ENCODE measurements around the gene AAMP. TPM values are rescaled to one million over a fixed set of nuclear protein-coding genes. Genes with fewer than 3 reads are reported as not detected.

Gene AAMP
- total and polyA plus RNA-seq, 10 donors: 54.1 to 93.8 (median 62.5) TPM

- intact Hi-C loops (cut with DNase I; ENCODE audit: low total_unique reads): no loop called here
- peak overlapping the region; percentile 2 to 98 (median 88) for H3K4me3 ChIP-seq
- no peaks in the 10 kb centered on the region for H3K9me3 ChIP-seq
- no peak for TF ChIP-seq POLR2A (IDR thresholded peaks at IDR 0.05)
- TF ChIP-seq CTCF (IDR thresholded peaks at IDR 0.05 in 8 of 11, conservative IDR thresholded peaks at IDR 0.05 in 3 of 11): no peak
- no peak for TF ChIP-seq POLR2AphosphoS5 (IDR thresholded peaks at IDR 0.05)
- H3K36me3 ChIP-seq: peaks cover 0 to 55% (median 17%) of the 10 kb centered on the region in 6 donors
- peaks cover 53 to 81% (median 76%) of the 10 kb centered on the region in 6 donors for H3K4me1 ChIP-seq
- H3K27me3 ChIP-seq (replicated peaks in 1 of 7): no peaks in the 10 kb centered on the region
- no peak for DNase-seq
- WGBS, 5 donors: 19 to 38% (median 26%) methylated on average over 2 of the region's 2 CpGs
- peak overlapping the region in 7 of 8 donors; percentile 37 to 99 (median 98) for H3K27ac ChIP-seq
These were observed 50.0 kb downstream of the AAMP start for GRCh38 chr2:218219934-218220333.

- intact Hi-C loops (cut with DNase I; ENCODE audit: low total_unique reads): no loop called here
- H3K27ac ChIP-seq: peak overlapping the region; percentile 91 to 99 (median 98)
- peaks cover 51 to 67% (median 62%) of the 10 kb centered on the region in 6 donors for H3K4me1 ChIP-seq
- H3K27me3 ChIP-seq (replicated peaks in 1 of 7): no peaks in the 10 kb centered on the region
- WGBS, 5 donors: 1 to 6% (median 3%) methylated on average over 4 of the region's 4 CpGs
- H3K4me3 ChIP-seq: peak overlapping the region; percentile 77 to 98 (median 92)
- H3K36me3 ChIP-seq: peaks cover 0 to 41% (median 4%) of the 10 kb centered on the region in 6 donors
- TF ChIP-seq POLR2A (IDR thresholded peaks at IDR 0.05) (peak in 2 of 3 donors; percentile 8 to 71), POLR2AphosphoS5 (IDR thresholded peaks at IDR 0.05) (peak in 1 of 3 donors; percentile 24), CTCF (IDR thresholded peaks at IDR 0.05 in 8 of 11, conservative IDR thresholded peaks at IDR 0.05 in 3 of 11) (no peak)
- no peak for DNase-seq
- no peaks in the 10 kb centered on the region for H3K9me3 ChIP-seq
These were observed 51.4 kb downstream of the AAMP start for GRCh38 chr2:218218268-218219185.

- peaks cover 42 to 58% (median 53%) of the 10 kb centered on the region in 6 donors for H3K4me1 ChIP-seq
- peak overlapping the region; percentile 91 to 99 (median 98) for H3K27ac ChIP-seq
- peak overlapping the region; percentile 77 to 98 (median 92) for H3K4me3 ChIP-seq
- intact Hi-C loops (cut with DNase I; ENCODE audit: low total_unique reads): no loop called here
- H3K9me3 ChIP-seq: no peaks in the 10 kb centered on the region
- peak; percentile 95 for DNase-seq
- H3K36me3 ChIP-seq: peaks cover 0 to 33% (median 0%) of the 10 kb centered on the region in 6 donors
- WGBS, 5 donors: 0 to 1% (median 0%) methylated on average over 45 to 47 of the region's 47 CpGs
- no peak for TF ChIP-seq CTCF (IDR thresholded peaks at IDR 0.05 in 8 of 11, conservative IDR thresholded peaks at IDR 0.05 in 3 of 11)
- TF ChIP-seq POLR2AphosphoS5 (IDR thresholded peaks at IDR 0.05): peak; percentile 58 to 61 (median 60)
- H3K27me3 ChIP-seq (replicated peaks in 1 of 7): no peaks in the 10 kb centered on the region
These were observed 52.3 kb downstream of the AAMP start for GRCh38 chr2:218217360-218218267.

Data from spleen (tissue), 11 donors.